Measurements from ENCODE around the gene LDAH. TPM values are rescaled to one million over a fixed set of nuclear protein-coding genes. Genes with fewer than 3 reads are reported as not detected.

LDAH gene
- total RNA-seq, 1 experiment from 2014 or later = 27.4 TPM

DNA sequence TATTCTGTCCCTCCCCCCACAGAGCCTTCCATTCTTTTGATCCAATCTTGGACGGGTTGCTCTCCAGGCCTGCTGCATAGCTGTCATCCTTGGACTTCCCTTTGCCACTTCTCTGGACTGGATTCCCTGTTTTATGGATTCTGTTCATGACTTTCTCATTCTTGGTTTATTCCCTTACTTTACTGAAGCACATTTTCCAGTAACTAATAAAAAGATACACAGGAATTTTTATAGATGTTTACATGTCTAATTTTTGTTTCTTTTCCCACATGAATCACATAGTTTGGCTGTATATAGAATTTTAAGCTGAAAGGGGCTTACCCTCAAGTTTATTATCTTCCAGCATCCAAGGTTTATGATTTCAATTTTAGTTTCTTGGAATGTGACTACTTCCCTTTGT, 118.0 kb downstream of the LDAH start:
- intact Hi-C loops (cut with micrococcal nuclease; ENCODE audit: unreplicated experiment) = no loop called here
- no peak overlapping the region for H3K27ac ChIP-seq (ENCODE audit: low read depth, low read length, poor library complexity, severe bottlenecking)
- no peaks in the 10 kb centered on the region for H3K9me3 ChIP-seq (ENCODE audit: low read depth, low read length, poor library complexity, severe bottlenecking)
- H3K36me3 ChIP-seq (ENCODE audit: insufficient read depth, low read length, poor library complexity, severe bottlenecking) = no peaks in the 10 kb centered on the region
- DNase-seq (ENCODE audit: low spot score) = no peak
- H3K4me3 ChIP-seq (ENCODE audit: low read depth, low read length, poor library complexity, severe bottlenecking) = no peak overlapping the region
- no peaks in the 10 kb centered on the region for H3K4me1 ChIP-seq (ENCODE audit: insufficient read depth, low read length, poor library complexity, severe bottlenecking)
- no TSS peak for BruUV-seq (replicated peaks)
- ChIA-PET POLR2A (ENCODE audit: low non-redundant PET) (no interaction called here), CTCF (no interaction called here)
- no peaks in the 10 kb centered on the region for H3K27me3 ChIP-seq (replicated peaks; ENCODE audit: insufficient read depth, low read depth, low read length, poor library complexity)
- TF ChIP-seq EZH2 (IDR thresholded peaks at IDR 0.05; ENCODE audit: borderline replicate concordance, low read depth, low read length, poor library complexity, severe bottlenecking) = no peak
- TF ChIP-seq, protein P1, sequence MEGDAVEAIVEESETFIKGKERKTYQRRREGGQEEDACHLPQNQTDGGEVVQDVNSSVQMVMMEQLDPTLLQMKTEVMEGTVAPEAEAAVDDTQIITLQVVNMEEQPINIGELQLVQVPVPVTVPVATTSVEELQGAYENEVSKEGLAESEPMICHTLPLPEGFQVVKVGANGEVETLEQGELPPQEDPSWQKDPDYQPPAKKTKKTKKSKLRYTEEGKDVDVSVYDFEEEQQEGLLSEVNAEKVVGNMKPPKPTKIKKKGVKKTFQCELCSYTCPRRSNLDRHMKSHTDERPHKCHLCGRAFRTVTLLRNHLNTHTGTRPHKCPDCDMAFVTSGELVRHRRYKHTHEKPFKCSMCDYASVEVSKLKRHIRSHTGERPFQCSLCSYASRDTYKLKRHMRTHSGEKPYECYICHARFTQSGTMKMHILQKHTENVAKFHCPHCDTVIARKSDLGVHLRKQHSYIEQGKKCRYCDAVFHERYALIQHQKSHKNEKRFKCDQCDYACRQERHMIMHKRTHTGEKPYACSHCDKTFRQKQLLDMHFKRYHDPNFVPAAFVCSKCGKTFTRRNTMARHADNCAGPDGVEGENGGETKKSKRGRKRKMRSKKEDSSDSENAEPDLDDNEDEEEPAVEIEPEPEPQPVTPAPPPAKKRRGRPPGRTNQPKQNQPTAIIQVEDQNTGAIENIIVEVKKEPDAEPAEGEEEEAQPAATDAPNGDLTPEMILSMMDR (conservative IDR thresholded peaks at IDR 0.05; ENCODE audit: low read depth, low read length) = no peak

DNA sequence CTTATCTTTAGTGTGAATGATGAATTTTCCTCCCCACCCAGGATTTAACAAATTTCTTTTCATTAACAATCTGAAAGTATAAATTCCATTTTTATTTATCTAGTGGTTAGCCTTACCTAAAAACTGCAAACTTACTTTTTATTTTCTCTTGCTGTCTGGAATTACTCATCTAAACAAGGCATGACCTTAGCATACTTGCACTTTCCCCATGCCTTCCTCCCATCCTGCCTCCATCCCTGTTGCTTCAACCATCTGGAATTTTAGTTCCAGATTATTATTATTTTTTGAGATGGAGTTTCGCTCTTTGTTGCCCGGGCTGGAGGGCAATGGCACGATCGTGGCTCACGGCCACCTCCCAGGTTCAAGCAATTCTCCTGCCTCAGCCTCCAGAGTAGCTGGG, 120.3 kb downstream of the LDAH start:
- no peak for DNase-seq (ENCODE audit: low spot score)
- CTCF ChIA-PET = no interaction called here

DNA sequence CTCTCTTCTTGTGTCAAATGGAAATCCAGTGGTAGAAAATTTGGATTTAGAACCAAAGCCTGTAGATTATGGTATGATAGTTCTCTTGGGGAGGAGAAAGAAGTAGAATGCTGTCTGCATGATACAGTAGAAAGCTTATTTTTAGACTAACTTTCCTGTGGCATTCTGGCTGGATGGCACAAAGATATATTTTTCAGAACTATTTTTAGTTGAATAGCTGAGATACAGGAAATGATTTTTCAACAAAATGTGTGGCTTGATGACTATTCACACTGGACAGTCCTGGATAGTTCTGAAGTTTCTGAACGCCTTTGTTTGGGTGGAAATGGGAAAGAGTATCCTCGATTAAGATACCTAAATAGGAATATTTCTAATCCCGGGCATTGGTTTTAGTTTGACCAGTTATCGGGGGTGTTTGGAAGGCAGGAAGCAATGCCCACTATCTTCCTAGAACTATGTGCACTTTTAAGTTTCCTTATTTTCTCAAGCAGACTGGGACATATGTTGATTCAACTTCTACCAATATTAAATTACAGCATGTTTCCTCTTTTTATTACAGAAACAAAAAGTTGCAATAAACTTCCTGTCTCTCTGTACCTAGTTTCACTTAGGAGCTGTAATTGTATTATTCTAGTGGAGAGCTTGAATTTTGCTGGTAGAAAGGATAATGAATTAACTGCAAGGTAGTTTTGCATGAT, 123.8 kb downstream of the LDAH start:
- Histone ChIP-seq H3K4me1 (ENCODE audit: insufficient read depth, low read length, poor library complexity, severe bottlenecking) (no peaks in the 10 kb centered on the region), H3K9me3 (ENCODE audit: low read depth, low read length, poor library complexity, severe bottlenecking) (no peaks in the 10 kb centered on the region), H3K36me3 (ENCODE audit: insufficient read depth, low read length, poor library complexity, severe bottlenecking) (no peaks in the 10 kb centered on the region), H3K4me3 (ENCODE audit: low read depth, low read length, poor library complexity, severe bottlenecking) (no peak overlapping the region), H3K27ac (ENCODE audit: low read depth, low read length, poor library complexity, severe bottlenecking) (no peak overlapping the region), H3K27me3 (replicated peaks; ENCODE audit: insufficient read depth, low read depth, low read length, poor library complexity) (no peaks in the 10 kb centered on the region)
- TF ChIP-seq EZH2 (IDR thresholded peaks at IDR 0.05; ENCODE audit: borderline replicate concordance, low read depth, low read length, poor library complexity, severe bottlenecking) = no peak
- TF ChIP-seq, protein P1 (conservative IDR thresholded peaks at IDR 0.05; ENCODE audit: low read depth, low read length) = no peak
- no TSS peak for BruUV-seq (replicated peaks)
- ChIA-PET CTCF (no interaction called here), POLR2A (ENCODE audit: low non-redundant PET) (no interaction called here)
- DNase-seq (ENCODE audit: low spot score) = no peak
- intact Hi-C loops (cut with micrococcal nuclease; ENCODE audit: unreplicated experiment) = no loop called here

More for the DNA sequence above, 120.3 kb downstream of the LDAH start:
- no peak overlapping the region for H3K27ac ChIP-seq (ENCODE audit: low read depth, low read length, poor library complexity, severe bottlenecking)
- intact Hi-C loops (cut with micrococcal nuclease; ENCODE audit: unreplicated experiment) = no loop called here
- POLR2A ChIA-PET (ENCODE audit: low non-redundant PET) = no interaction called here
- TF ChIP-seq EZH2 (IDR thresholded peaks at IDR 0.05; ENCODE audit: borderline replicate concordance, low read depth, low read length, poor library complexity, severe bottlenecking) = no peak
- TF ChIP-seq, protein P1 (conservative IDR thresholded peaks at IDR 0.05; ENCODE audit: low read depth, low read length) = no peak
- H3K36me3 ChIP-seq (ENCODE audit: insufficient read depth, low read length, poor library complexity, severe bottlenecking) = no peaks in the 10 kb centered on the region
- H3K4me3 ChIP-seq (ENCODE audit: low read depth, low read length, poor library complexity, severe bottlenecking) = no peak overlapping the region
- BruUV-seq (replicated peaks) = no TSS peak
- no peaks in the 10 kb centered on the region for H3K9me3 ChIP-seq (ENCODE audit: low read depth, low read length, poor library complexity, severe bottlenecking)
- no peaks in the 10 kb centered on the region for H3K4me1 ChIP-seq (ENCODE audit: insufficient read depth, low read length, poor library complexity, severe bottlenecking)
- no peaks in the 10 kb centered on the region for H3K27me3 ChIP-seq (replicated peaks; ENCODE audit: insufficient read depth, low read depth, low read length, poor library complexity)
